BJ (cell line): Measurements from ENCODE around the gene XPO1. TPM values are rescaled to one million over a fixed set of nuclear protein-coding genes. Genes with fewer than 3 reads are reported as not detected.
"Not testable (repeated sequence)": the region's sequence is repeated elsewhere in the genome, so short reads cannot be mapped to it uniquely, and the experiment has no call there.

Experiments used
- CTCF ChIA-PET: fragments of 350-600 bp; formaldehyde crosslinking; extraction: SDS; loops from one replicate; lab custom pipeline; 2021; ENCODE audit warnings: antibody characterized with exemption, inconsistent platforms; lab: Yijun Ruan, JAX
- POLR2A ChIA-PET: fragments of 300-600 bp; sonication (Branson Sonifier 250); formaldehyde crosslinking; extraction: SDS; loops from one replicate; lab custom pipeline; 2021; ENCODE audit warnings: antibody characterized with exemption; lab: Charles Lee
- DNase-seq: peaks from one replicate; pipeline ENCODE4 v3.0.0-alpha.2; 2011; ENCODE audit warnings: low read depth
- H3K27me3 ChIP-seq: 2 replicates; pipeline ENCODE4 v1.6.0; 2011; ENCODE audit warnings: low read length; ENCODE audit not compliant: control insufficient read depth, insufficient read depth
- H3K36me3 ChIP-seq: 2 replicates; pipeline ENCODE4 v1.5.1; 2011; ENCODE audit warnings: low read length; ENCODE audit not compliant: control insufficient read depth, insufficient read depth
- H3K4me3 ChIP-seq: 2 replicates; pipeline ENCODE4 v1.5.1; 2011; ENCODE audit warnings: low read depth, mild to moderate bottlenecking, control low read depth, low read length
- CTCF ChIP-seq: IDR thresholded peaks from 2 replicates; pipeline ENCODE4 v1.5.1; 2011; ENCODE audit warnings: low read depth, mild to moderate bottlenecking, control low read depth, inconsistent platforms, low read length, moderate library complexity; ENCODE audit not compliant: insufficient read depth
- polyA plus RNA-seq: library from polyadenylated mRNA; depleted of rRNA; stranded (reverse); fragments of >200 nt; gene quantifications from 2 replicates; pipeline ENCODE4 v1.2.3, GENCODE V29; 2011

Gene XPO1
- polyA plus RNA-seq, 1 experiment, result 39.1 TPM

DNA sequence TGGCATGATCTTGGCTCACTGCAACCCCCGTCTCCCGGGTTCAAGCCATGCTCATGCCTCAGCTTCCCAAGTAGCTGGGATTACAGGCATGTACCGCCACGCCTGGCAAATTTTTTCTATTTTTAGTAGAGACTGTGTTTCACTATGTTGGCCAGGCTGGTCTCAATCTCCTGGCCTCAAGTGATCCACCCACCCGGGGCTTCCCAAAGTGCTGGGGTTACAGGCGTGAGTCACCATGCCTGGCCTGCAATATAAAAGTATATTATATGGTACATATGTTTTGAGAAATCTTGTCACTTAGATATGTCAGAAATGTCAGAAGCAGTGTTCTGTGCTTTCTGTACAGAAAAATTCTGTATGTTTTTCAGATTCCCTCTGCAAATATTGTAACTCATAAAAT lies 19.2 kb upstream of the XPO1 start:
- no peak for DNase-seq
- H3K36me3 ChIP-seq, result no peaks in the 10 kb centered on the region
- no peak overlapping the region for H3K4me3 ChIP-seq
- ChIA-PET POLR2A (no interaction called here), CTCF (no interaction called here)
- TF ChIP-seq CTCF, result no peak
- no peaks in the 10 kb centered on the region for H3K27me3 ChIP-seq

- no peak overlapping the region for H3K4me3 ChIP-seq
- H3K36me3 ChIP-seq, result no peaks in the 10 kb centered on the region
- no peak for DNase-seq
- no peaks in the 10 kb centered on the region for H3K27me3 ChIP-seq
- POLR2A ChIA-PET, result no interaction called here
- CTCF ChIA-PET, result interaction anchor here (0.6 kb wide), 1 partner anchor 83 kb away, joined by 4 read pairs; no protein-coding TSS in a partner anchor
- TF ChIP-seq CTCF, result no peak
These were observed 16.4 kb upstream of the XPO1 start for GRCh38 chr2:61554604-61555003.

- TF ChIP-seq CTCF, result no peak
- H3K4me3 ChIP-seq, result no peak overlapping the region
- CTCF ChIA-PET, result no interaction called here
- no peaks in the 10 kb centered on the region for H3K36me3 ChIP-seq
- DNase-seq, result no peak
- POLR2A ChIA-PET, result no interaction called here
- no peaks in the 10 kb centered on the region for H3K27me3 ChIP-seq
These were observed 12.4 kb upstream of the XPO1 start for GRCh38 chr2:61550375-61551209.

DNA sequence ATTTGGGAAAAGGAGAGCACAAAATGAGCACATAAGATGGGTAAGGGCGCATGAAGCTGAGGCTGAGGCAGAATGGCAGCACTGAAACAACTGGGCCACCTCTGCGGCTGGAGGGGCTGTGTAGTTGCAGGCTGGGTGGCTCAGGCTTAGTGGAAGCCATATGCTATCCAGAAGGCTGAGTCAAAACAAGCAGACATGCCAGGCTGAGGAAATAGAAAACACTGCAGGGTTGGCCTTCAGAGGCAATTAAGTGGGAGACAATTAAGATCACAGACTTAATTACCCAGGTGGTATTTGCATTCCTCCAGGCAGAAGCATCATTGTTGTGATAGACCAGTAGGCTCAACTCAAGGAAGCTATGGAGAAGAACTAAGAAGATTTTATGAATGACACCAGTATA lies 11.4 kb upstream of the XPO1 start:
- ChIA-PET CTCF (no interaction called here), POLR2A (no interaction called here)
- Histone ChIP-seq H3K4me3 (no peak overlapping the region), H3K27me3 (no peaks in the 10 kb centered on the region), H3K36me3 (no peaks in the 10 kb centered on the region)
- DNase-seq, result no peak
- no peak for TF ChIP-seq CTCF

DNA sequence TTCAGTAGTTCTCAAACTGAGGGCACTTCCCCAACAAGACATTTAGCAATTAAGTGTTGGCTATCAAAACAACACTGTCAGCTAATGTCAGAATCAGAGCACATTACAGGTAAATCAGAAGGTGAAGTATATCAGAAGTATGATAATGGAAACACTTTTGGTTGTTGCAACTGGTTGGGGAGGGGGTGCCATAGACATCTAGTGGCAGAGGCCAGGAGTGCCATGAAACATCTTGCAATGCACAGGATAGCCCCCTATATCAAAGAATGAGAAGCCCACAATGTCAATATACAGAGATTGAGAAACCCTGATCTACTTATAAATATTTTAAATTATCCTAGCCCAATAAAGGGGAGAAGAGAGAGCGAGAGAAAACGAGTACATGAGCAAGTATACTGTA lies 4.9 kb upstream of the XPO1 start:
- DNase-seq, result no peak
- CTCF ChIA-PET, result no interaction called here
- H3K27me3 ChIP-seq, result no peaks in the 10 kb centered on the region
- H3K36me3 ChIP-seq, result no peaks in the 10 kb centered on the region
- H3K4me3 ChIP-seq, result no peak overlapping the region
- POLR2A ChIA-PET, result no interaction called here
- TF ChIP-seq CTCF, result no peak

GRCh38 chr2:61540167-61540566 lies 2.0 kb upstream of the XPO1 start:
- H3K36me3 ChIP-seq, DNase-seq, H3K27me3 ChIP-seq, POLR2A ChIA-PET, H3K4me3 ChIP-seq: not testable (repeated sequence)
- CTCF ChIA-PET, result interaction anchor here (0.7 to 1.2 kb wide), 2 partner anchors 27 to 30 kb away, joined by 3 to 5 read pairs; no protein-coding TSS in a partner anchor
